ENCODE data around the gene NLRP10. TPM values are rescaled to one million over a fixed set of nuclear protein-coding genes. Genes with fewer than 3 reads are reported as not detected.

NLRP10 gene
- total RNA-seq, 1 experiment from 2014 or later, result 0.36 TPM

DNA sequence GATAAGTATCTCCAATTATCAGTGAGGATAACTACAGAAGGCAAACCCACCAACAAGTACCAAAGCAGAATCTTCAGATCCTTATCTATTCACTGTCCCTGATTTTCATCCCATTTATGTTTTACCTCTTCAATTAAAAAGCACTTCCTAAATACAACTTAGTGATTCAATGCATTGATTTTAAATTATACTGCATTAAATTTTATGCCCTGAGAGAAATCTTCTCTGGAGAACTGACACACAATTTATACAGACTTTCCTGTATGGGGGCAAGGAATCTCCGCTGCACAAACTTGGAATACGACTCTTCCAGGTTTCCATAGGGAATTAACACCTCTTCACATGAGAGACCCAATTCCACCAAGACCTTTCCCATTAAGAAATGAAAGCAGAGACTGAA lies 23.6 kb downstream of the NLRP10 start, which contains the start of gene OR10A3:
Gene OR10A3 (minus strand): TSS at position 101 of the 400 bp plus-strand sequence. CDS start 2,188 bp downstream, outside the sequence.
- DNase-seq, result no peak
- no peaks in the 10 kb centered on the region for H3K27me3 ChIP-seq
- H3K4me3 ChIP-seq, result no peak within 1 kb of the TSS
- H3K36me3 ChIP-seq, result no peaks in the 10 kb centered on the region
- peaks cover 5% of the 10 kb centered on the region for H3K9me3 ChIP-seq

DNA sequence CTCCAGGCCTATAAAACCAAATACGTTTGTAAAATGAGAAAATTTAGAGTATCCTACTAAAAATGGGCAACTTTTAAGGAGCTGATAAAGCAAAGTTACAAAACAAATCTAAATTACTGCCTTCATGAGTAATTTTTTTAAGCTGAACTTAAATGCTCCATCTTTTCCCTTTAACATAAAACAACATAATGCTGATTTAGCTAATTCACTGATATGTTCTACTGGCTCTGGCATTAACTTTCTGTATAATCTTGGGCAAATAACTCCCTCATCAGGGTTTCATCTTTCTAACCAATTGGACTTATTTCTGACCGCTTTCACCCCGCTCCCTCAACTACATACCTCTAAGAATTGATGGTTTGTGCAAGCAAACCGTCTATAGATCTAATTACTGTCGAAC lies 24.1 kb downstream of the NLRP10 start:
- Histone ChIP-seq H3K9me3 (peaks cover 5% of the 10 kb centered on the region), H3K36me3 (no peaks in the 10 kb centered on the region), H3K4me3 (no peak overlapping the region), H3K27me3 (no peaks in the 10 kb centered on the region)
- no peak for DNase-seq

DNA sequence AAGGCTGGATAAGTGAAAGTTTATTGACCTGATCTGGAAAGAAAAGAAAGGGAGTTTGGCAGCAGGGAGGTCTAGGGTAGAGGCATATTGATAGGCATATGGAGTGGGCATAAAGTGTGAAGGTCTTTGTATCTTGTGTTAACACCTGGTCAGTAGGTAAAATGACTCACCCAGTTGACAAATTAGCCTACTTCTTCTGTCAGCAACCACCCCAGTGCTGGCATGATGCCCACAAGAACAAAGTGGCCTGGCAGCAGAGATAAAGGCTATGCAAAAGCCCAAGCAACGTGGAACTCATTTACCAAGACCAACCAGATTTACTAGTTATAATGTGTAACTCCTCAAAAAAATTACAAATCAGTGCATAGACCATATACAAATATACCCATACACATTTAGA lies 28.6 kb downstream of the NLRP10 start:
- DNase-seq, result no peak

DNA sequence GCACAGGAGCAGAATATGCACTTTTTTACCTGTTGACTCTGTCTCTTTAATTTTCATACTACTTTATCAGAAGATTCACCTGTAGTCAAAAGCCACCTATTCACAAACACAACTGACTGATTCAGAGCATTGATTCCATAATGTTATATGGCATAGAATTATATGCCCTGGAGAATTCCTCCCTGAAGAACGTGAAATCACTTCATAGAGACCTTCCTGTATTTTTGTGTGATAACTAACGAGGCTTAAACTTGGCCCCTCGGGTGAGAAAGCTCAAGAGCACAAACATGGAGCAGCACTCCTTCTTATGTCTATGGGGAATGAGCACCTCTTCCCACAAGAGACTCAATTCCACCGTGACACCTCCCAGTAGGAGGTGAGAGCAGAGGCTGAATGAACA lies 34.1 kb downstream of the NLRP10 start, which contains the start of gene OR10A6:
Gene OR10A6 (minus strand): TSS at position 101 of the 400 bp plus-strand sequence. CDS start 2,606 bp downstream, outside the sequence.
- Histone ChIP-seq H3K36me3 (no peaks in the 10 kb centered on the region), H3K9me3 (peaks cover 2% of the 10 kb centered on the region; the same call in 1 of the 2 replicates), H3K27me3 (no peaks in the 10 kb centered on the region), H3K4me3 (no peak within 1 kb of the TSS)
- DNase-seq, result no peak

More for the DNA sequence above, 28.6 kb downstream of the NLRP10 start:
- no peaks in the 10 kb centered on the region for H3K27me3 ChIP-seq
- H3K4me3 ChIP-seq, result no peak overlapping the region
- H3K9me3 ChIP-seq, result peaks cover 2% of the 10 kb centered on the region; the same call in 1 of the 2 replicates
- no peaks in the 10 kb centered on the region for H3K36me3 ChIP-seq

DNA sequence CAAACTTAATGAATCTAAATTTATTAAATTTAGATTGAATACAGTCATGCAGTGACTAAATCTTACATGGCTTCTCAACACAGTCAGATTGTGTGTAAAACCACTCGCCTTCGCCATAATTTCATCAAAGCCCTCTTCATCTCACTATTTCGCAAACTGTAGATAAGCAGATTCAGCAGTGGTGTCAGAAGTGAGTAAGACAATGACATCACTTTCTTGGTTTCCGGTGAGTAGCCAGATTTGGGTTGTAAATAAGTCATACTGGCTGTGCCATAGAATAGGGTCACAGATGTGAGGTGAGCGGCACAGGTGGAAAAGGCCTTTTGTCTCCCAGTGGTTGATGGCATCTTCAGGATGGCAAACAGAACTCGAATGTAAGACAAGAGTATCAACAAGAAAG lies 37.6 kb downstream of the NLRP10 start:
- no peaks in the 10 kb centered on the region for H3K27me3 ChIP-seq
- H3K4me3 ChIP-seq, result no peak overlapping the region
- DNase-seq, result no peak
- H3K36me3 ChIP-seq, result no peaks in the 10 kb centered on the region
- H3K9me3 ChIP-seq, result no peaks in the 10 kb centered on the region

DNA sequence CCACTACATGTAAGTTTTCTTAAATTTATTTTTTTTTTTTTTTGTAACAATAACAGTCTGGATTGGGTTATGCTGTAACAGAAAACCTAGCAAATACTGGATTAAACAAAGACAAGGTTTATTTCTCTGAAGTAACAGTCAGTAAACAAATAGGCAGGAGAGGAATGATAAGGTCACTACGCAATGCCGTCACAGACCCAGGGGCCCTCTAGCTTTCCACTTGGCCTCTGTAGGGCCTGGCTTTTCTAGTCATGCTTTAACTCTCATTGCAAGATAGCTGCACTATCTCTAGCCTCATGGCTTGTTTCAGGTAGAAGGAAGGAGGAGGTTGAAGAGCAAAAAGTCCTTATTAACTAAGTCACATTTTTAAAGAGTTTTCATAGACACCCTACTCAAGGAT lies 40.7 kb downstream of the NLRP10 start:
- no peaks in the 10 kb centered on the region for H3K27me3 ChIP-seq
- no peaks in the 10 kb centered on the region for H3K36me3 ChIP-seq
- H3K9me3 ChIP-seq, result no peaks in the 10 kb centered on the region
- DNase-seq, result no peak
- H3K4me3 ChIP-seq, result no peak overlapping the region

DNA sequence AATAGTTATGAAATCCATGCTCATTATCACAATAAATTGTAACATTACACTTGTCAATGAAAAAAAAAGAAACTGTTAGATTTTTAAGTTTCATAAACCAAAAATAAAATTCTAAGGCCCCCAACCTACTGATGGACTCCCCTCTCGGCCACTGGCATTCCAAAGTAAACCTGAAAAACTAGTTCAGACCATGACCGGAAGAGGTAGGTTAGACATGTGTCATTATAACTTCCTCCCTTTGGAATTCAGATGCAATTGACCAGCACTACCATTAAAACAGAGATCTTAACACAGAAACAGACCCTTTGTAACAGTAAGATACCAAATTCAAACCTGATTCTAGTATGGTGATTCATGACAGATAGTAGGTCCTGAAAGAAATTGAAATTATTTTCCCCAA lies 47.1 kb downstream of the NLRP10 start:
- H3K9me3 ChIP-seq, result no peaks in the 10 kb centered on the region
- H3K27me3 ChIP-seq, result no peaks in the 10 kb centered on the region
- no peaks in the 10 kb centered on the region for H3K36me3 ChIP-seq
- no peak overlapping the region for H3K4me3 ChIP-seq
- DNase-seq, result no peak

Other genes with a start within 250 kb of the NLRP10 start
- gene OR5P2, start 168.5 kb downstream of the NLRP10 start, total RNA-seq (2014; rRNA removed; shearing (Covaris generic); ENCODE audit: low replicate concordance), result not detected in 2 replicates
- gene OR5P3, start 134.6 kb downstream of the NLRP10 start, total RNA-seq (2014; rRNA removed; shearing (Covaris generic); ENCODE audit: low replicate concordance), result not detected in 2 replicates
- not detected in 2 replicates for gene OR10A6, start 34.2 kb downstream of the NLRP10 start, total RNA-seq (2014; rRNA removed; shearing (Covaris generic); ENCODE audit: low replicate concordance)
- not detected in 2 replicates for gene OR10A3, start 23.7 kb downstream of the NLRP10 start, total RNA-seq (2014; rRNA removed; shearing (Covaris generic); ENCODE audit: low replicate concordance)
- gene EIF3F, start 21.9 kb upstream of the NLRP10 start, total RNA-seq (2014; rRNA removed; shearing (Covaris generic); ENCODE audit: low replicate concordance), result 289 and 387 TPM in 2 replicates
- 19.2 and 23.6 TPM in 2 replicates for gene TUB, start 115.8 kb upstream of the NLRP10 start, total RNA-seq (2014; rRNA removed; shearing (Covaris generic); ENCODE audit: low replicate concordance)
- not detected in 2 replicates for gene RIC3, start 203.6 kb upstream of the NLRP10 start, total RNA-seq (2014; rRNA removed; shearing (Covaris generic); ENCODE audit: low replicate concordance)